HG03139 (cell line): ENCODE data around the gene DNAI4.

Experiments used
- ATAC-seq: cut with Tn5 transposase; IDR thresholded peaks from one replicate; pipeline ENCODE4 v1.9.1; 2021; ENCODE audit not compliant: unreplicated experiment

The DNAI4 gene

GRCh38 chr1:66768965-66769364 is 155.7 kb downstream of the DNAI4 start:
- no peak for ATAC-seq

- no peak for ATAC-seq
These were observed 157.0 kb downstream of the DNAI4 start for GRCh38 chr1:66767626-66768025.

DNA sequence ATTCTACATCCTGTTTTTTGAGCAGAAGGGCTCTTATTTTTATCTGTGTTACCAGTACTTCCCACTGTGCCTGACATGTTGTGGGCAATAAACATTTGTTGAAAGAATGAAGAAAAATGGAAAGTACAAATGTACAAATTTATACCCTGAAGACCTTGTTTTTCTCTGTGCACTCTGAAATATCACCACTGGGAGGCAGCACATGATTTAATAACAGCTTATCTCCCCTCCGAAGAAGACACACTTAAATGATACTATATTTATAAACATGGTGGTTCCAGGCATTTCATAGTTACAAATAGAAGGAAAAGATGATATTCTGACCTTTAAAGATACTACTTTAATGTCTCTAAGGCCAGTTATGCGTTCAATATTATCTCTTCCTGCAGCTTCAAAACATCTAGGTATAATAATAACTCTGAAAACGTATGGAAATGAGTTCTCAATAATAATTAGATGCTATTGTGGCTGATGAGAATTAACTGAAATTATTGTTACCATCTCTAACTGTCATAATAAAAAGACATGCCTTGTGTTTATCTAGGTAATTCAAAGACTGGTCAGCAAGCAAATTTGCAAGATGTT is 159.6 kb downstream of the DNAI4 start:
- ATAC-seq = peak; percentile 66
